ENCODE data around the gene FCHSD1. TPM values are rescaled to one million over a fixed set of nuclear protein-coding genes. Genes with fewer than 3 reads are reported as not detected.

Gene FCHSD1
- total and polyA plus RNA-seq, 2 experiments from 2014 or later, result 18.0 to 27.4 TPM

- no peak overlapping the region for H2AFZ ChIP-seq
- TF ChIP-seq EZH2phosphoT487 (IDR thresholded peaks at IDR 0.05; ENCODE audit: low read depth, severe bottlenecking, unreplicated experiment) (no peak), EZH2 (IDR thresholded peaks at IDR 0.05; ENCODE audit: borderline replicate concordance) (no peak), CTCF (IDR thresholded peaks at IDR 0.05; ENCODE audit: poor library complexity) (no peak)
- no peaks in the 10 kb centered on the region for H3K9me3 ChIP-seq (ENCODE audit: low read depth)
- H4K20me1 ChIP-seq (ENCODE audit: insufficient read depth, poor library complexity, severe bottlenecking), result no peaks in the 10 kb centered on the region
- H3K79me2 ChIP-seq, result no peaks in the 10 kb centered on the region
- H3K27me3 ChIP-seq, result no peaks in the 10 kb centered on the region
- WGBS (ENCODE audit: low lambda C conversion rate, missing lambda C conversion rate), result 85% methylated on average over 16 of the region's 19 CpGs
- H3K4me1 ChIP-seq (ENCODE audit: insufficient read depth), result no peaks in the 10 kb centered on the region
- no peaks in the 10 kb centered on the region for H3K9me2 ChIP-seq (replicated peaks; ENCODE audit: insufficient read depth)
- no peaks in the 10 kb centered on the region for H3K36me3 ChIP-seq (replicated peaks; ENCODE audit: insufficient read depth, low read depth)
- no peak overlapping the region for H3K4me3 ChIP-seq
- no peak for DNase-seq (ENCODE audit: low spot score)
- H3K27ac ChIP-seq, result no peak overlapping the region
- H3K4me2 ChIP-seq, result no peak overlapping the region
These were observed 21.9 kb upstream of the FCHSD1 start for GRCh38 chr5:141672841-141673813.

DNA sequence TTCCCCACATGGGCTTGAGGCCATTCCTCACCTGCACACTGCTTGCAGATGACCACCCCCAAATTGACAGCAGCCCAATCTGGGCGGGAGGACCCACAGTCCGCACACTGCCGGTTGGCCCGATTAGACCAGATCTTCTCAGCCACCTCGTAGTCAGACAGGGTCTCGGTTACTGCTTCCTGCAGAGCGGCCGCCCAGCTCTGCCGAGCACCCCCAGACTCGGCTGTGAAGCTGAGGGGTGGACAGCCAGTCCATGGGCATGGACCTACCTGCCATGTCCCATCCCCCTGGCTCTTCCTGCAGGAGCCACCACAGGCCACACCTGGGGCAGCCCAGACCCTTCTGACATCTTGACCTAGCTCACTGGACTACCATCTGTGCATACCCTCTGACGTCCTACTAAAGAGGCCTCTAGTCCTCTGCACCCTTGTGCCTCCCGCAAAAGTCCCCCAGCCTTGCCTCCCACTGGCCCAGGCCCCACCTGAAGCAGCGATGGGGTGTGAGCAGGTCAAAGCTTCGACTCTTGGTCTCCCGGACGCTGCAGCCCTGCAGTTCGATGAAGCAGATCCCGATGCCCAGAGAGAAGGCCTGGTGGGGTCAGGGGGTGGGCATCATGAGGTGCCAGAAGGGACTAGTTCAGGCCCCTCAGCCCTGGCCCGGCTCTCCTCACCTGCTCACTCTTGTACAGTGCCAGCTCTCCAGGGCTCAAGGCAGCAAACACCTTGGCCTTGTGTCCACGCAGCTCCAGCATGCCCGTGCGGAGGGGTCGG lies 21.0 kb upstream of the FCHSD1 start:
- H3K4me2 ChIP-seq, result no peak overlapping the region
- no peak for TF ChIP-seq CTCF (IDR thresholded peaks at IDR 0.05; ENCODE audit: poor library complexity)
- TF ChIP-seq EZH2phosphoT487 (IDR thresholded peaks at IDR 0.05; ENCODE audit: low read depth, severe bottlenecking, unreplicated experiment), result no peak
- TF ChIP-seq EZH2 (IDR thresholded peaks at IDR 0.05; ENCODE audit: borderline replicate concordance), result no peak
- H3K4me1 ChIP-seq (ENCODE audit: insufficient read depth), result no peaks in the 10 kb centered on the region
- no peak overlapping the region for H3K27ac ChIP-seq
- no peaks in the 10 kb centered on the region for H4K20me1 ChIP-seq (ENCODE audit: insufficient read depth, poor library complexity, severe bottlenecking)
- no peaks in the 10 kb centered on the region for H3K79me2 ChIP-seq
- no peak overlapping the region for H3K4me3 ChIP-seq
- H2AFZ ChIP-seq, result no peak overlapping the region
- DNase-seq (ENCODE audit: low spot score), result no peak
- WGBS (ENCODE audit: low lambda C conversion rate, missing lambda C conversion rate), result 98% methylated on average over 23 of the region's 23 CpGs
- H3K9me3 ChIP-seq (ENCODE audit: low read depth), result no peaks in the 10 kb centered on the region
- H3K9me2 ChIP-seq (replicated peaks; ENCODE audit: insufficient read depth), result no peaks in the 10 kb centered on the region
- no peaks in the 10 kb centered on the region for H3K27me3 ChIP-seq
- no peaks in the 10 kb centered on the region for H3K36me3 ChIP-seq (replicated peaks; ENCODE audit: insufficient read depth, low read depth)

- H3K27ac ChIP-seq, result no peak overlapping the region
- H3K27me3 ChIP-seq, result no peaks in the 10 kb centered on the region
- TF ChIP-seq EZH2 (IDR thresholded peaks at IDR 0.05; ENCODE audit: borderline replicate concordance) (no peak), EZH2phosphoT487 (IDR thresholded peaks at IDR 0.05; ENCODE audit: low read depth, severe bottlenecking, unreplicated experiment) (no peak)
- H2AFZ ChIP-seq, result no peak overlapping the region
- H3K4me1 ChIP-seq (ENCODE audit: insufficient read depth), result no peaks in the 10 kb centered on the region
- no peak for DNase-seq (ENCODE audit: low spot score)
- WGBS (ENCODE audit: low lambda C conversion rate, missing lambda C conversion rate), result 81% methylated on average over 4 of the region's 4 CpGs
- no peaks in the 10 kb centered on the region for H3K36me3 ChIP-seq (replicated peaks; ENCODE audit: insufficient read depth, low read depth)
- no peak overlapping the region for H3K4me3 ChIP-seq
- H3K9me3 ChIP-seq (ENCODE audit: low read depth), result no peaks in the 10 kb centered on the region
- no peaks in the 10 kb centered on the region for H3K9me2 ChIP-seq (replicated peaks; ENCODE audit: insufficient read depth)
- no peaks in the 10 kb centered on the region for H4K20me1 ChIP-seq (ENCODE audit: insufficient read depth, poor library complexity, severe bottlenecking)
- no peaks in the 10 kb centered on the region for H3K79me2 ChIP-seq
- no peak overlapping the region for H3K4me2 ChIP-seq
These were observed 18.3 kb upstream of the FCHSD1 start for GRCh38 chr5:141669520-141669919.
